LNCaP clone FGC (cell line): ENCODE results near the gene STK11.

Experiments used
- DNase-seq: peaks from one replicate; pipeline ENCODE4 v3.0.0-alpha.2; 2011; ENCODE audit warnings: low read depth
- H3K4me3 ChIP-seq: 2 replicates; pipeline ENCODE4 v1.5.1; 2011; ENCODE audit warnings: mild to moderate bottlenecking, low read depth, low read length, control low read depth
- CTCF ChIP-seq: IDR thresholded peaks from 2 replicates; pipeline ENCODE4 v1.5.1; 2012; ENCODE audit warnings: mild to moderate bottlenecking; ENCODE audit not compliant: control insufficient read depth, insufficient read depth; ENCODE audit errors: extremely low read depth

Gene STK11, protein sequence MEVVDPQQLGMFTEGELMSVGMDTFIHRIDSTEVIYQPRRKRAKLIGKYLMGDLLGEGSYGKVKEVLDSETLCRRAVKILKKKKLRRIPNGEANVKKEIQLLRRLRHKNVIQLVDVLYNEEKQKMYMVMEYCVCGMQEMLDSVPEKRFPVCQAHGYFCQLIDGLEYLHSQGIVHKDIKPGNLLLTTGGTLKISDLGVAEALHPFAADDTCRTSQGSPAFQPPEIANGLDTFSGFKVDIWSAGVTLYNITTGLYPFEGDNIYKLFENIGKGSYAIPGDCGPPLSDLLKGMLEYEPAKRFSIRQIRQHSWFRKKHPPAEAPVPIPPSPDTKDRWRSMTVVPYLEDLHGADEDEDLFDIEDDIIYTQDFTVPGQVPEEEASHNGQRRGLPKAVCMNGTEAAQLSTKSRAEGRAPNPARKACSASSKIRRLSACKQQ

DNA sequence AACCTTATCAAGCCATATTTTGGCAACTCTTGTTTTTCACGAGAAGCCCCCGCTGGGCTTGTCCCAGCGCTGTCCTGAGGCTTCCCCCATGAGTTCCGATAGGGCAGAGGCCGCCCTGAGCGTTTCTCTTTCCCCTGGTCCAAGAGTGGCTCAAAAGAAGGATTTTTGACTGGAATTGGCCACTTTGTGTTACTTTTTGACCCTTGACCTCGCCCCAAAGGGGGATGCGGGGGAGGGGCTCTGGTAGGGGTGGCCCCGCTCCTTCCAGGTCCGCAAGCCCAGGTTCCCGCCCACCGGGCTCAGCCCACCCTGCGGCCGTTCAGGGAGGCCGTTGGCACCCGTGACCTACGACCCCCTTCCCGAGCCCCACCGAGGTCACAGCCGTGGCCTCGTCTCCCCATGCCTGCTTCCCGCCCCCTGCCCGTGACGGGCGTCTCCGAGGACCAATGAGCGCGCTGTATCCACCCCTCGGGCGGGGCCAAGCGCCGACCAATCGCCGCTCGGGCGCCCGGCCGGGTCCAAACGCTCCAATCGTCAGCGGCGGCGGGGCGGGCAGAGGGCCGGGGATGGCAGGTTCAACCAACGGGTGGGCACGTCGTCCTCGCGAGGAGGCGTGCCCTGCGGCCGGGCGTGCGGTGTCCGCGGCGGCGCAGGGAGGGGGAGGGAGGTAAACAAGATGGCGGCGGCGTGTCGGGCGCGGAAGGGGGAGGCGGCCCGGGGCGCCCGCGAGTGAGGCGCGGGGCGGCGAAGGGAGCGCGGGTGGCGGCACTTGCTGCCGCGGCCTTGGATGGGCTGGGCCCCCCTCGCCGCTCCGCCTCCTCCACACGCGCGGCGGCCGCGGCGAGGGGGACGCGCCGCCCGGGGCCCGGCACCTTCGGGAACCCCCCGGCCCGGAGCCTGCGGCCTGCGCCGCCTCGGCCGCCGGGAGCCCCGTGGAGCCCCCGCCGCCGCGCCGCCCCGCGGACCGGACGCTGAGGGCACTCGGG is at the start of gene STK11:
Gene STK11, plus strand, starts transcription at position 665 of the 986 bp plus-strand sequence. CDS start 1,136 bp downstream, outside the sequence.
- no peak for TF ChIP-seq CTCF
- peak within 1 kb of the TSS; percentile 81 for H3K4me3 ChIP-seq
- peak; percentile 80 for DNase-seq

DNA sequence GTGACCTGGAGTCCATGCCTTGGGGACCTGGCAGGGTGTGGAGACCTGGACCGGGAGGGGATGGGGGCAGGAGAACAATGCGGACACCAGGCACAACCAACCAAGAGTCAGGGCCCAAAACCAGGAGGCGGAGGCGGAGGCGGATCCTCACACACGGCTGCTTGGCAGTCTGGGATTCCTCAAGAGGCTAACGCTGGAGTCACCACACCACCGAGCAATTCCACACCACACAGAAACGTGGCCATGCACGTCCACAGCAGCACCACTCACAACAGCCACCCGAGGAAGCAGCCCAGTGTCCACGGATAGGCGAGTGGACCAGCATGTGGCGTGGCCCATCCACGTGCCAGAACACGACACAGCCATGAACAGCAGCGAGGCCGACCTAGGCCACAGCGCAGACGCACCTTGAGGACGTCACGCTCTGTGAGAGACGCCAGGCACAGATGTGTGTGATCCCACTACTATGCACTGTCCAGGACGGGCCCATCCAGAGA is 49.2 kb upstream of the STK11 start:
- no peak for TF ChIP-seq CTCF
- no peak overlapping the region for H3K4me3 ChIP-seq
- DNase-seq = no peak

DNA sequence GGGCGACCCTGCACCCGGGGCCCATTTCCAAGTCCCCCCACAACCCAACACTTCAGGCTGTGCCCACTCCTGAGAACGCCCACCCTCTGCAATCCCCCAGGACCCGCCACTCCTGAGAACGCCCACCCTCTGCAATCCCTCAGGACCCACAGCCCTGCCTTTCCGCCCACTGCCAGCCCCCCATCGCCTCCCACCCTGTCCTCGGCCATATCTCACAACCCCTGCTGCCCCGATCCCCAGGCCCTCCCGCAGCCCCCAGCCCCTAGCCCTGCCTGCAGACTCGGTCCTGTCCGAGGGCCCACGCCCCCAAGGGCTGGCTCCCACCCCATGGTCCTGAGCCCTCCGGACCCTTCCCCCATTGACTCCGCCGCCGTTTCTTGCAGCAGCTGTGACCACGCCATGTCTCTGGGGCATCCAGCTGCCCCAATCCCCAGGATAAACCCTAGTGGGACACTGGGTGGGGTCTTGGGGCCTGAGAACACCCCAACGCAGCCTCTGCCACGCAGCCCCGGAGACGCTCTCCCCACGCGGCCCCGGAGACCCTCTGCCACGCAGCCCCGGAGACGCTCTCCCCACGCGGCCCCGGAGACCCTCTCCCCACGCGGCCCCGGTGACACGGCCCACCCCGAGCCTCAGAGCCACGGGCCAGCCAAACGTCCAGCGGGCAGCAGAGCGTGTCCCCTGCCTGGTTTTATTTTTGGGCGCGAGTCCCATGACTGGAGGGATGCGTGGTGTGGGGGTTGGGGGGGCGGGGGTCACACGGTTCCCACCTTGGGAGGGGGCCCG is 48.6 kb upstream of the STK11 start:
- no peak overlapping the region for H3K4me3 ChIP-seq
- no peak for DNase-seq
- TF ChIP-seq CTCF = no peak

GRCh38 chr19:1157931-1158884 is 47.4 kb upstream of the STK11 start:
- TF ChIP-seq CTCF = no peak
- no peak overlapping the region for H3K4me3 ChIP-seq
- no peak for DNase-seq

DNA sequence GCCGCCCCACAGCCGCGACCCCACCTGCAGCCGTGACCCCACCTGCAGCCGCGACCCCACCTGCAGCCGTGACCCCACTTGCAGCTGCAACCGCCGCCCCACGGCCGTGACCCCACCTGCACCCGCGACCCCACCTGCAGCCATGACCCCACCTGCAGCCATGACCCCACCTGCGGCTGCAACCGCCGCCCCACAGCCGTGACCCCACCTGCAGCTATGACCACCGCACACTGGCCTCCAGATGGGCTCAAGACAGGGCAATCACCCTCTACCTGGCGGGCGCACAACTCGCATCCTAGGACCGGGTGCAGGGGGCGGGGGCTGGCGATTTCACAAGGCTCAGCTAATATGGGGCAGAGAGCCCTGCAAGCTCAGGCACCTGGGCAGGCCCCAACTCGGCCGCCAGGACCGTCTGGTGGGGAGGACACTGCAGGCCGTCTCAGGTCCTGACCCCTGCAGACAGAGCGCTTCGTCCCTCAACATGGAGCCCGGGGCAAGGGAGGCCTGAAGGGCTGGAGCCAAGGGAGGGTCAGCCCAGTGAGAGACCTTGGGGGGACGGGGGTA is 46.6 kb upstream of the STK11 start:
- TF ChIP-seq CTCF = no peak
- no peak overlapping the region for H3K4me3 ChIP-seq
- DNase-seq = no peak
